BJ (cell line): ENCODE results near the gene STRA8. TPM values are rescaled to one million over a fixed set of nuclear protein-coding genes. Genes with fewer than 3 reads are reported as not detected.
A peak's percentile ranks its signal among the peaks of the same experiment; 100 is the strongest.

ENCODE experiments used
- CTCF ChIA-PET: fragments of 350-600 bp; formaldehyde crosslinking; extraction: SDS; loops from one replicate; lab custom pipeline; 2021; ENCODE audit warnings: antibody characterized with exemption, inconsistent platforms; lab: Yijun Ruan, JAX
- POLR2A ChIA-PET: fragments of 300-600 bp; sonication (Branson Sonifier 250); formaldehyde crosslinking; extraction: SDS; loops from one replicate; lab custom pipeline; 2021; ENCODE audit warnings: antibody characterized with exemption; lab: Charles Lee
- DNase-seq: peaks from one replicate; pipeline ENCODE4 v3.0.0-alpha.2; 2011; ENCODE audit warnings: low read depth
- H3K27me3 ChIP-seq: 2 replicates; pipeline ENCODE4 v1.6.0; 2011; ENCODE audit warnings: low read length; ENCODE audit not compliant: control insufficient read depth, insufficient read depth
- H3K36me3 ChIP-seq: 2 replicates; pipeline ENCODE4 v1.5.1; 2011; ENCODE audit warnings: low read length; ENCODE audit not compliant: control insufficient read depth, insufficient read depth
- H3K4me3 ChIP-seq: 2 replicates; pipeline ENCODE4 v1.5.1; 2011; ENCODE audit warnings: low read depth, mild to moderate bottlenecking, control low read depth, low read length
- polyA plus RNA-seq: library from polyadenylated mRNA; depleted of rRNA; stranded (reverse); fragments of >200 nt; gene quantifications from 2 replicates; pipeline ENCODE4 v1.2.3, GENCODE V29; 2011
- TF ChIP-seq, protein P1 (sequence below): IDR thresholded peaks from 2 replicates; pipeline ENCODE4 v1.5.1; 2011; ENCODE audit warnings: low read depth, mild to moderate bottlenecking, control low read depth, inconsistent platforms, low read length, moderate library complexity; ENCODE audit not compliant: insufficient read depth

The STRA8 gene
- polyA plus RNA-seq, 1 experiment, result not detected

DNA sequence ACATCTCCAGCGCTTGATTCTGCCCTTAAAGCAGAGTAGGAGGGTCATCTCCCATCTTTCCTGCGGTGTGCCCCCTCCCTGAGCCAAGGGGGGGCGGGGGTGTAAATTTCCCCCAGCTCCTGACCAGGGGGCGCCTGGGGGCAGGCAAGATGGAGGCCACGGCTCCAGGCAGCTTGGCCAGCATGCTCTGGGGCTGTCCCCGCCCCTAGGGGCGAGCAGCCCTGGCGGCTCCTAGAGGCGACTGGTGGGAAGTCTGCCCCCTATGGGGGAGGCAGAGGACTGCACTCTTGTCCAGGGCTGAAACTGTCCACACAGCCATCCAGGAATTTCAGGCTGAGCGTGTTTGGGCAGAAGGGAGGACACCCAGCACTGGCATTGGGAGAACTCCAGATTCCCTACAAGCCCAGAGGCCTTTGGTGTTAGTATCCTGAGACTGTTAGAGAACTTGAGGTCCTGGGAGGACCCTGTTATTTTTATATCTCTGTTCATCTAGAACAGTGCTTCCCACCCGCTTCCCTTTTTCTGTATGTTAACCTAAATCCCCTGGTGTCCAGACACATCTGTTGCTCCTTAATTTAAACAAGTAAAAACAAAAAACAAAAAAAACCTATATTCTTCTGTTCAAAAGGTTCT, 4.6 kb downstream of the STRA8 start:
- no peak for DNase-seq
- CTCF ChIA-PET, result interaction anchor here (0.9 to 1.0 kb wide), 2 partner anchors 16 to 18 kb away, joined by 3 read pairs; no protein-coding TSS in a partner anchor

DNA sequence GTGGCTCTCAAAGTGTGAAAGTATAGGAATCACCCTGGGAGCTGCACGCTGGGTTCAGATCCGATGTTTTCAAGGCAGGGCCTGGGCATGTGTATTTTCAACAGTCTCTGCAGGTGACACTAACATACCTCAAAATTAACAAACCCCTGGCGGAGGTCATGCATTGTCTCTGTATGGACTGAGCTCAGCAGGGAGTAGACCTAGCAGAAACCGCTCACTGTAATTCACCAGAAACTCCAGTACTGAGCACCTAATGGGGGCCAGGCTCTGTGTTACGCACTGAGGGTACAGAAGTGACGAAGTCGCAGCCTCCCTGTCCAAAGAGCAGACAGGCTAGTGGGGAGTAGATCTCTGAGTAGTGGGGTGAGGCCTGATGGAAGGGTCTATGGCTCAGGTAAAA, 5.6 kb downstream of the STRA8 start:
- TF ChIP-seq, protein P1, sequence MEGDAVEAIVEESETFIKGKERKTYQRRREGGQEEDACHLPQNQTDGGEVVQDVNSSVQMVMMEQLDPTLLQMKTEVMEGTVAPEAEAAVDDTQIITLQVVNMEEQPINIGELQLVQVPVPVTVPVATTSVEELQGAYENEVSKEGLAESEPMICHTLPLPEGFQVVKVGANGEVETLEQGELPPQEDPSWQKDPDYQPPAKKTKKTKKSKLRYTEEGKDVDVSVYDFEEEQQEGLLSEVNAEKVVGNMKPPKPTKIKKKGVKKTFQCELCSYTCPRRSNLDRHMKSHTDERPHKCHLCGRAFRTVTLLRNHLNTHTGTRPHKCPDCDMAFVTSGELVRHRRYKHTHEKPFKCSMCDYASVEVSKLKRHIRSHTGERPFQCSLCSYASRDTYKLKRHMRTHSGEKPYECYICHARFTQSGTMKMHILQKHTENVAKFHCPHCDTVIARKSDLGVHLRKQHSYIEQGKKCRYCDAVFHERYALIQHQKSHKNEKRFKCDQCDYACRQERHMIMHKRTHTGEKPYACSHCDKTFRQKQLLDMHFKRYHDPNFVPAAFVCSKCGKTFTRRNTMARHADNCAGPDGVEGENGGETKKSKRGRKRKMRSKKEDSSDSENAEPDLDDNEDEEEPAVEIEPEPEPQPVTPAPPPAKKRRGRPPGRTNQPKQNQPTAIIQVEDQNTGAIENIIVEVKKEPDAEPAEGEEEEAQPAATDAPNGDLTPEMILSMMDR, result no peak
- Histone ChIP-seq H3K4me3 (no peak overlapping the region), H3K36me3 (no peaks in the 10 kb centered on the region), H3K27me3 (peaks cover 12% of the 10 kb centered on the region)
- DNase-seq, result no peak
- POLR2A ChIA-PET, result no interaction called here
- CTCF ChIA-PET, result interaction anchor here (0.5 to 1.0 kb wide), 2 partner anchors 14 to 35 kb away, joined by 3 read pairs; no protein-coding TSS in a partner anchor

More for the DNA sequence above, 4.6 kb downstream of the STRA8 start:
- Histone ChIP-seq H3K36me3 (no peaks in the 10 kb centered on the region), H3K27me3 (peaks cover 10% of the 10 kb centered on the region), H3K4me3 (no peak overlapping the region)
- POLR2A ChIA-PET, result no interaction called here
- TF ChIP-seq, protein P1, result peak; percentile 54

DNA sequence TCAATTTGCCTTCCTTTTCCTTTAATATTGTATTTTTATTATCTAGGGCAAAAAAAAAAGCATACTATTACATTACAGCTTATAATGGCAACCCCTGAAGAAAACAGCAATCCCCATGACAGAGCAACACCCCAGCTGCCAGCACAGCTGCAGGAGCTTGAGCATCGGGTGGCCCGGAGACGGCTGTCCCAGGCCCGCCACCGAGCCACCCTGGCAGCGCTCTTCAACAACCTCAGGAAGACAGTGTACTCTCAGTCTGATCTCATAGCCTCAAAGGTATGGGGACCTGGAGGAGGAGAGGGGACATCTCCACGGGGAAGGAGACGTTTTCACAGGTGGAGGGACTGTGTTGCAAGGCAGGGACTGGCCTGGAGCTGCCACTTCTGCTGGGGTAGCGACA, 6.8 kb downstream of the STRA8 start:
- DNase-seq, result no peak
- peaks cover 12% of the 10 kb centered on the region for H3K27me3 ChIP-seq
- POLR2A ChIA-PET, result no interaction called here
- CTCF ChIA-PET, result no interaction called here
- no peak overlapping the region for H3K4me3 ChIP-seq
- H3K36me3 ChIP-seq, result no peaks in the 10 kb centered on the region
- TF ChIP-seq, protein P1, result no peak

DNA sequence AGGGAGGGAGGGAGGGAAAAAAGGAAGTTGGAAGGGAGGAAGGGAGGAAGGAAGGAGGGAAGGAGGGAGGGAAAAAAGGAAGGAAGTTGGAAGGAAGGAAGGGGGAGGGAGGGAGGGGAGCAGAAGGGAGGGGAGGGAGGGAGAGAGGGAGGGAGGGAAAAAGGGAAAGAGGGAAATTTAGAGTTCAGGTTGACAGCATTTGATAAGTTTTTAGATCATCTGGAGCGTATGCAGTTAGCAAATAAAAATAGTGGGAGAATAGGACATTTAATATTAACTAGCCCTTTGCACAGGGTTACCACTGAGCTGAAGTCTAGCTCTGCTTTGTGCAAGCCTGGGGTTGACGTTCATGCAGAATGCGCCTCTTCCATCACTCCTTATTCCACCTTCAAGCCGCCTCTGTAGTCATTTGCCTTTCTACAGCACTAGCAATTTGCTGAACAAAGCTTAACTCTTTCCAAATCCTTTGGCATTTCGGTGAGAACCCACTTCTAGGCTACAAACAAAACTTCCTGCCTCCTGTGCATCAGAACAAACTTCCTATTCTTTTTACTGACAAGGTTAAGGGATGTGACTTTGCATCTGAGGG, 8.6 kb downstream of the STRA8 start:
- CTCF ChIA-PET, result no interaction called here
- Histone ChIP-seq H3K36me3 (no peaks in the 10 kb centered on the region), H3K27me3 (peaks cover 12% of the 10 kb centered on the region), H3K4me3 (no peak overlapping the region)
- POLR2A ChIA-PET, result no interaction called here
- DNase-seq, result no peak
- TF ChIP-seq, protein P1, result no peak

DNA sequence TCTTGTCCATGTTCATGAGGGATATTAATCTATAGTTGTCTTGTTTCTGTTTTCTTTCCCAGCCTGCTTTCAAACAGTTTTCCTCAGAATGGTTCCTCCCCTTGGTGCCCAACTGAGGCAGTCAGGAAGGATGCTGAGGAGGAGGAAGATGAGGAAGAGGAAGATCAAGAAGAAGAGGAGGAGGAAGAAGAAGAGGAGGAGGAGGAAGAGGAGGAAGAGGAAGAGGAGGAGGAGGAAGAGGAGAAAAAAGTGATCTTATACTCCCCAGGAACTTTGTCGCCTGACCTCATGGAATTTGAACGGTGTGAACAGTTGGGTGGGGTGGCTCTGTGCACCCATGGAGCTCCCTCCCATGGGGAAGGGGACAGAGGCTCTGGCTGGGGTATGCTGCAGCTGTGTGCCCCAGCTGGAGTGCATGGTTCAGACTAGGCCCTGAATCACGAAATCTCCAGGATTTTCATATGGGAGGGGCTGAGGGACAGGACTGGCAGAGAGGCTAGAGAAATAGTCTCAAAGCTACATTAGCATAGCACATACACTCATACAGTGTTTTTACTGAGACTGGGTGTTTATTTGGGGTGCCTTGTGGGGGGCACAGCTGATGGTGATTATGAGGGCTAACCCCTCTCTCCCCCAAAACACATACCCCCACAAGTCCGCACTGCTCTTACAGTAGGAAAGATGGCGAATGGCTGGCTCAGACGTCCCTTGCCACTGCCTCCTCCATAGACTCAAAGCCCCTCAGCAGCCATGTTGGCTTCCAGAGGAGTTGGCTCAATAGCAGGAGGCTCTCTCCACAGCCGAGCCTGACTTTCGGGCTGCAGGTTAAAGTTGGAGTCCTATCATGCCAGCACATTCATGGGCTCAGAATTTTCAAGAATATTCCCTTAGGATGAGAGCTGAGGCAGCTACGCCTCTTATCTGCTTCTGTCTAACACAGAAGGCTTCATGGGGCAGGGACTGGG, 11.9 kb downstream of the STRA8 start:
- TF ChIP-seq, protein P1, result no peak
- Histone ChIP-seq H3K27me3 (peaks cover 10% of the 10 kb centered on the region), H3K36me3 (no peaks in the 10 kb centered on the region), H3K4me3 (no peak overlapping the region)
- ChIA-PET POLR2A (no interaction called here), CTCF (no interaction called here)
- no peak for DNase-seq
